Caco-2 (cell line): ENCODE data around the gene NPIPB2. TPM values are rescaled to one million over a fixed set of nuclear protein-coding genes. Genes with fewer than 3 reads are reported as not detected.

ENCODE experiments used
- BruUV-seq: library from RNA; stranded (reverse); fragments of 400-500 nt; replicated peaks from 2 replicates; lab custom pipeline; 2021; lab: Mats Ljungman, UMichigan
- CTCF ChIA-PET: fragments of 300-600 bp; sonication (Branson Sonifier 250); formaldehyde crosslinking; loops from one replicate; lab custom pipeline; 2022; ENCODE audit warnings: antibody characterized with exemption; lab: Charles Lee
- POLR2A ChIA-PET: fragments of 300-600 bp; sonication (Branson Sonifier 250); formaldehyde crosslinking; loops from one replicate; lab custom pipeline; 2022; ENCODE audit warnings: antibody characterized with exemption; lab: Charles Lee
- DNase-seq, 2 experiments: peaks; one replicate each; pipeline versions ENCODE4 v3.0.0 to v3.0.0-alpha.2; 2020 to 2022
- H3K27me3 ChIP-seq: replicated peaks from 2 replicates; pipeline ENCODE4 v1.6.0; 2011; ENCODE audit warnings: low read length; ENCODE audit not compliant: control insufficient read depth, insufficient read depth
- H3K36me3 ChIP-seq: 2 replicates; pipeline ENCODE4 v1.5.1; 2011; ENCODE audit warnings: low read length; ENCODE audit not compliant: control insufficient read depth, insufficient read depth
- H3K4me1 ChIP-seq: fragments of 250-450 bp; sonication (Bioruptor Pico); 2 replicates; pipeline ENCODE4 v1.5.1; 2020; ENCODE audit warnings: mild to moderate bottlenecking
- H3K4me3 ChIP-seq: 2 replicates; pipeline ENCODE4 v1.5.1; 2011; ENCODE audit warnings: low read depth, mild to moderate bottlenecking, control low read depth, low read length
- H3K9me3 ChIP-seq: fragments of 250-450 bp; sonication (Bioruptor Pico); 2 replicates; pipeline ENCODE4 v1.5.1; 2020; ENCODE audit warnings: mild to moderate bottlenecking, moderate library complexity
- H3K27ac Mint-ChIP-seq: one replicate; pipeline ENCODE4 v1.8.0; 2022; ENCODE audit warnings: mixed read lengths; ENCODE audit not compliant: unreplicated experiment
- H3K27me3 Mint-ChIP-seq: one replicate; pipeline ENCODE4 v1.8.0; 2022; ENCODE audit warnings: mixed read lengths; ENCODE audit not compliant: insufficient read depth, unreplicated experiment
- H3K36me3 Mint-ChIP-seq: one replicate; pipeline ENCODE4 v1.8.0; 2022; ENCODE audit warnings: mild to moderate bottlenecking, mixed read lengths; ENCODE audit not compliant: insufficient read depth, unreplicated experiment
- H3K4me1 Mint-ChIP-seq: one replicate; pipeline ENCODE4 v1.8.0; 2022; ENCODE audit warnings: low read depth, mixed read lengths; ENCODE audit not compliant: unreplicated experiment
- H3K4me3 Mint-ChIP-seq: one replicate; pipeline ENCODE4 v1.8.0; 2022; ENCODE audit warnings: mild to moderate bottlenecking, moderate library complexity, mixed read lengths; ENCODE audit not compliant: unreplicated experiment
- H3K9me3 Mint-ChIP-seq: one replicate; pipeline ENCODE4 v1.8.0; 2022; ENCODE audit warnings: mixed read lengths; ENCODE audit not compliant: unreplicated experiment
- intact Hi-C: fragments of 100-400 bp; cut with micrococcal nuclease; formaldehyde crosslinking; loops from one replicate; pipeline ENCODE4 v1.10.0; 2022; ENCODE audit not compliant: unreplicated experiment
- total RNA-seq: library from RNA; stranded (reverse); gene quantifications from 2 replicates; pipeline ENCODE4 v1.2.3, GENCODE V29; 2022
- TF ChIP-seq, protein P1 (sequence below), 2 experiments: fragments of 200-600 bp in 1 of 2; IDR thresholded peaks; 1 replicate in 1 of 2; 2 replicates in 1 of 2; pipeline versions ENCODE4 v1.5.1 to v1.8.0; 2011 to 2022; ENCODE audit warnings: antibody characterized with exemption in 1 of 2, control low read depth in 1 of 2, inconsistent platforms in 1 of 2, low read depth in 1 of 2, low read length in 1 of 2, mild to moderate bottlenecking in 1 of 2, moderate library complexity in 1 of 2; ENCODE audit not compliant: insufficient read depth in 1 of 2, severe bottlenecking in 1 of 2, unreplicated experiment in 1 of 2

NPIPB2 gene
- total RNA-seq, 1 experiment from 2014 or later = 6.8 TPM

DNA sequence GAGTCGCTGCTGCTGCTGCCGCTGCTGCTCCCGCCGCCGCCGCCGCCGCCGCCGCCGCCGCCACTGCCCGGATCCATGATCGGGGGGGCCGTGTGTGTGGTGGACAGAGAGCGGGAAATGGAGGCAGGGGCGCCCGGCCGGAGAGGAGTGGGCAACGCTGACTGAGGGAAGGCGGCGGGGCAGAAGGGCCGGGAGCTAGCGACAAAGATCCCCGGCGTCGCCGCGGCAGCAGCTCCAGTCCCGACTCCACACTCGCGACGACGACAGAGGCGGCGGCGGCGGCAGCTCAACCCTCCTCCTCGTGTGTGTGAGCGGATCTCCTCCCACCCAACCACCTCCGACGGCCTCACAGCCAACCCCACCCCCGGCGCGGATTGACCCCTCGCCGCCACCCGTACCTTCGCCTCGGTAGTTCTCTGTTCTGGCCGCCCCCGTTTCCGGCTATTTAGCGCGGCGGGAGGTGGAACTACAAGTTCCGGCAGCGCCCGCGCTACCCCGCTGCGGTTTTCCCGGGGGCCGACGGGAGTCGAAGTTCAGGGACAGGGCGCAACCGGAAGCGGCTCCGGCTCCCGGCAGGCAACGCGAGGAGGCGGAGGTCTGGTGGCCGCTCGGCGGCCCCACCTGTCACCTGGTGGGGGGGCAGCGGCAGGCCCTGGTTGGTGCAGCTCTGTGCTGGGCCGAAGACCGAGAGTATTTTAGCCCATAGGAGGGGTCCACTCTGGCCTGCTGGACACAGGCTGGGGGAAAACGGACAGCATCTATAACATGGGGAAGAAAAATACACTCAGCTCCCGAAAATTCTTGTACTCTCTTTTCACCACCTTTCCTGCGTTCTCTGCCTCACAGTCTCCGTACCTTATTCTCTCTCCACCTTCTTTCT, 26.0 kb downstream of the NPIPB2 start, which contains the start of gene GSPT1:
Gene GSPT1, minus strand, starts transcription at position 313 of the 880 bp plus-strand sequence. Its CDS starts 236 bp downstream, at position 77.
- DNase-seq = peak; percentile 98
- Histone ChIP-seq H3K36me3 (no peaks in the 10 kb centered on the region), H3K27me3 (no peaks in the 10 kb centered on the region), H3K4me3 (peak within 1 kb of the TSS; percentile 91), H3K4me1 (no peaks in the 10 kb centered on the region), H3K9me3 (no peaks in the 10 kb centered on the region)
- Mint-ChIP-seq H3K36me3 (peaks cover 27% of the 10 kb centered on the region), H3K4me3 (peak within 1 kb of the TSS; percentile 89), H3K9me3 (no peaks in the 10 kb centered on the region), H3K27me3 (no peaks in the 10 kb centered on the region), H3K27ac (peak within 1 kb of the TSS; percentile 95), H3K4me1 (peaks cover 16% of the 10 kb centered on the region)
- ChIA-PET POLR2A (interaction anchor here (1.0 to 1.4 kb wide), 2 partner anchors 64 to 65 kb away, joined by 3 to 4 read pairs; partner anchors contain the start of gene RSL1D1), CTCF (interaction anchor here (1.2 to 1.4 kb wide), 2 partner anchors 61 to 152 kb away, joined by 5 to 7 read pairs; partner anchors contain the start of gene SNX29)
- intact Hi-C loops = loop anchor here (2.0 to 5.0 kb wide), 2 partner anchors 61 to 105 kb away; partner anchors contain the start of gene SNX29
- BruUV-seq = no TSS peak
- TF ChIP-seq, protein P1, sequence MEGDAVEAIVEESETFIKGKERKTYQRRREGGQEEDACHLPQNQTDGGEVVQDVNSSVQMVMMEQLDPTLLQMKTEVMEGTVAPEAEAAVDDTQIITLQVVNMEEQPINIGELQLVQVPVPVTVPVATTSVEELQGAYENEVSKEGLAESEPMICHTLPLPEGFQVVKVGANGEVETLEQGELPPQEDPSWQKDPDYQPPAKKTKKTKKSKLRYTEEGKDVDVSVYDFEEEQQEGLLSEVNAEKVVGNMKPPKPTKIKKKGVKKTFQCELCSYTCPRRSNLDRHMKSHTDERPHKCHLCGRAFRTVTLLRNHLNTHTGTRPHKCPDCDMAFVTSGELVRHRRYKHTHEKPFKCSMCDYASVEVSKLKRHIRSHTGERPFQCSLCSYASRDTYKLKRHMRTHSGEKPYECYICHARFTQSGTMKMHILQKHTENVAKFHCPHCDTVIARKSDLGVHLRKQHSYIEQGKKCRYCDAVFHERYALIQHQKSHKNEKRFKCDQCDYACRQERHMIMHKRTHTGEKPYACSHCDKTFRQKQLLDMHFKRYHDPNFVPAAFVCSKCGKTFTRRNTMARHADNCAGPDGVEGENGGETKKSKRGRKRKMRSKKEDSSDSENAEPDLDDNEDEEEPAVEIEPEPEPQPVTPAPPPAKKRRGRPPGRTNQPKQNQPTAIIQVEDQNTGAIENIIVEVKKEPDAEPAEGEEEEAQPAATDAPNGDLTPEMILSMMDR (IDR thresholded peaks at IDR 0.05; ENCODE audit: insufficient read depth in 1 of 2, low read depth in 1 of 2, low read length in 1 of 2, severe bottlenecking in 1 of 2, unreplicated experiment in 1 of 2) = no peak

DNA sequence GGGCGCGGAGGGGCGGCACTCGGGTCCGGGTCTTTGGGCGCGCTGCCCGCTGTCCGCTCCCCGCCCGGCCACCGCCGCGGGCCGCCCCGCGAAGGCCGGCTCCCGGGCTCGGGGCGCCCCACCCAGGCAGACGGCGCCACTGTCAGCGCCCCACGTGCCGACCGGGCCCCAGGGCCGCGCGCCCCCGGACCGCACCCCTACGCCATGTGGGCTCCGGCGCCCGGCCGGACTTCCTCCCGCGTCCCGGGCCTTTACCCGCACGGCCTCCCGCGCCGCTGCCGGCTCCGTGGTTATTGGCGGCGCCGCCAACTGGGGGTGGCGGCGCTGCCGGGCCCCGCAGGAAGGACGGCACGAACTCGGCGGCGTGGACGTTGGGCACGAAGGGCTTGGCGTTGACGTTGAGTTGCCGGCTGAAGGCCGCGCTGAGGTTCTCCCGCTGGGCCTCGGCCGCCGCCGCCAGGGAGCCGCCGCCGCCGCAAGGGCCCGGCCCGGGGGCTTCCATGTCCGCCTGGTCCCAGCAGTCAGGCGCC, 26.7 kb downstream of the NPIPB2 start:
- Mint-ChIP-seq H3K36me3 (peaks cover 34% of the 10 kb centered on the region), H3K27me3 (no peaks in the 10 kb centered on the region), H3K4me3 (peak overlapping the region; percentile 89), H3K9me3 (no peaks in the 10 kb centered on the region), H3K27ac (peak overlapping the region; percentile 67), H3K4me1 (peaks cover 22% of the 10 kb centered on the region)
- CTCF ChIA-PET = interaction anchor here (1.2 kb wide), 1 partner anchor 153 kb away, joined by 5 read pairs; no protein-coding TSS in a partner anchor
- H3K4me3 ChIP-seq = peak overlapping the region; percentile 91
- no TSS peak for BruUV-seq
- no peaks in the 10 kb centered on the region for H3K36me3 ChIP-seq
- H3K4me1 ChIP-seq = no peaks in the 10 kb centered on the region
- no peaks in the 10 kb centered on the region for H3K9me3 ChIP-seq
- POLR2A ChIA-PET = interaction anchor here (1.0 to 1.4 kb wide), 2 partner anchors 64 to 65 kb away, joined by 3 to 4 read pairs; partner anchors contain the start of gene RSL1D1
- no peaks in the 10 kb centered on the region for H3K27me3 ChIP-seq
- intact Hi-C loops = loop anchor here (5.0 kb wide), 1 partner anchor 62 kb away; the partner anchor contains the start of gene SNX29
- TF ChIP-seq, protein P1 (IDR thresholded peaks at IDR 0.05; ENCODE audit: insufficient read depth in 1 of 2, low read depth in 1 of 2, low read length in 1 of 2, severe bottlenecking in 1 of 2, unreplicated experiment in 1 of 2) = no peak
- DNase-seq = peak in 1 of 2 experiments; percentile 41
